HG03442 (cell line): Measurements from ENCODE around the gene TRA2B.

Source experiments
- ATAC-seq: cut with Tn5 transposase; IDR thresholded peaks from one replicate; pipeline ENCODE4 v1.9.1; 2021; ENCODE audit warnings: mild to moderate bottlenecking, moderate library complexity; ENCODE audit not compliant: unreplicated experiment

The TRA2B gene

DNA sequence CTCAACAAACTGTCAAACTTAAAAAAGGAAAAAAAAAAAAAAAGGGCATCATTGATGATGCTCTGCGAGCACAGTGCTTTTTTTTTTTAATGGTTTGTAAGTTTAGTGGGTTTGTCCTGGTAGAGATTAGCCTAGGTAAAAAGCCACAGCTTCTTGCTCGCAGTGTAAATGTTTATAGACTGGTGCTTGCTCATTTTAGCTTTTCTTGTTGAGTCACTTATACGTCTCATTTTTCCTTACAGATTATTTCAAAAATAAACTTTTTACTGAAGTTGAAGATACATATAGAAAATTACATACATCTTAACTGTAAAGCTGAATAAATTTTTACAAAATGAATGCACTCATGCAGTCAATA, 16.5 kb upstream of the TRA2B start:
- no peak for ATAC-seq

DNA sequence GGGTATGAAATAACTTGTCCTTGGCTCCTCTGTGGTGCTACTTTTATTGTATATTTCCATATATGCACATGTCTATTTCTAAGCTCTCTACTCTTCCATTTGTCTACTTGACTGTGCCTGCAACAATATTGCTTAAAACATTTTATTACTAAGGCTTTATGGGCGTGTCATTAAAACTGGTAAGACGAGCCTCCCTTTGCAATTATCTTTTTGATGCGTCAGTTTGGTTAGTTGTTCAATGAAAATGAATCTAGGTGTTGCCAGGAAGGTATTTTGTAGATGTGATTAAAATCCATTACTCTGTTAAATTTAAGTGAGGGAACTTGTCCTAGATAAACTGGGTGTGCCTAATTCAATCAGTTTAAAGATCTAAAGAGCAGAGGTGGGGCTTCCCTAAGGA, 12.9 kb upstream of the TRA2B start:
- no peak for ATAC-seq

DNA sequence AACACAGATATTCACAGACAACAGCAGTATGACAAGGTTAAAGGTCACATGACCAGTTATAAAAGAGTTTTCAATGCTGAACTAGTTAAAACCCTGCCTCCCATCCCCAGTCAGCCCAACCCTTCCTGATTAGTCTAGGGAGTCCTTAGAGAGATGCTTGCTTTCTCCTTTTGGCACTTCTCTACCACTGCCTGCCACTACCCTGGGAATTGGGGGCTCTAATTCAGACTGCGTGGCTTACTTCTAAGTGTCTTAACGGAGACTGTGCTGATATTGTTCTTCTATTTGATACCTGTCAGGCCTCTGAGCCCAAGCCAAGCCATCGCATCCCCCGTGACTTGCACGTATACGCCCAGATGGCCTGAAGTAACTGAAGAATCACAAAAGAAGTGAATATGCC, 11.7 kb upstream of the TRA2B start:
- no peak for ATAC-seq

DNA sequence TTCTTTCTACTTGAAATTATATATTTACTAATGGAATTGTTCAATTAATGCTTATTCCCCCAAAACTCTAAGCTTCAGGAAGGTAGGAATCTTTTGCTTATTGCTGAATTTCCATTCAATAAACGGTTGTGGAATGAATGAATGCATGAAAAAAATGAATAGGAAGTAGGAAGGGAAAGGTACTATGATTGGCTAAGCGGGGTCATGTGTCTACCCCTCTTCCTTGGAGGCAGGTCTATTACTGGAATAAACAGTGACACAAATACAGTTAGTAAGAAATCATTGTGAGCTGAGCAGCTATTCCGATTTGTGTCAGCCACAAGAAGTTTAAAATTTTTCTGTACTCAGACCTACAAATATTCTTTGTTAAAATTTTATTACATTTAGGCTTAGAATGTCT, 10.5 kb upstream of the TRA2B start:
- ATAC-seq = no peak

DNA sequence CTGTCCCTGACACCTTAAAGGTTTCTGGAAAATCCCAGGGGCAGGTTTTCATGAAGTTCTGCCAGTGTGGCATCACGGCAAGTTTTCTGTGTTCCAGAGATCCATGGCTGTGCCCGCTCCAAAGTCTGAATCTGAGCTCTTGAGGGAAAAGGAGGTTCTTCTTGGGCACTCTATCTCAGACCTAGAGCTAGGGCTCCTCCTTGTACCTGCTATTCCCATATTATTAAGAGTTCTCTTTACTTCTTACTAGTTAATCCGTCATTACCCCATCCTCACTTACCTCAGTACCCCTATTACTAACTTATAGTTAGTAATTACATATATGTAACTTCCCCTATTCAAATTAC, 5.9 kb upstream of the TRA2B start:
- no peak for ATAC-seq

DNA sequence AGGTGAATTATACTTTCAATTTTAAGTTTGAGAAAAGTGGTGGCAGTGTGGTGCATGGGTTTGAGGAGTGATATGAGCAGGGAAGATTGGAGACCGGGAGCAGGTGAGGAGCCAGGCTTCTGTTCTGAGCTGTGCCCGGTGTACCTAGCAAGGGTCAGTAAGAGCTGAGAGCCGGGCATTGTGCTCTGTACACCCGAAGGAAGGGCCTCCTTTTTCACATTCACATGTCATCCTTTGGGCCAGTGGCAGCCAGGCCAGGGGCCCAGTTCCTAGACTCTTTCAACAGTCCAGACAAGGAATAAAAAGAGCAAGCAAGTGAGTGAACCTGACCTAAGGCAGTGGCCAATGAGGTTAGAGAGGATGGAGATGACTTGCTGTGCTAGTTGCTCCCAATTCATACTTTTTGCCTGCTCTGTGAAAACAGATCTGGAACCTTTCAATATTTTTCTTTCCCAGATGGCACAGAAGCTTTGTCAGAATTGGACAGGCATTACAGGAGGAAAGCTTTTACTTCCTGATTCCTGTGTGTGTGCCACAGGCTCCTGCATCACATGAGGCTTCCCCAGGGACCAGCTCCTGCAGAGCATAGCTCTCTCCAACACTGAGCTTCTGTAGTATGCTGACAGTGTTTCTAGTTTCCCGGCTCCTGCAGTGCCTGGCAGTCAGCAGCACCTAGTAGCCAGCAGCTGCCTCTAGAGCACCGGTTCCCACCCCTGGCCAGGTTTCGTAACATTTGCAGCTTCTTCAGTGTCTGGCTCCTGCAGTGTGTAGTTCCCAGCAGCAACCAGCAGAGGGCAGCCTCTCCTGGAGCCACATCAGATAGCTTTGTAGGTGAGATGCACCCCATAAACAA, 5.3 kb upstream of the TRA2B start:
- ATAC-seq = peak; percentile 85

GRCh38 chr3:185942396-185942795, 4.6 kb upstream of the TRA2B start:
- ATAC-seq = no peak

DNA sequence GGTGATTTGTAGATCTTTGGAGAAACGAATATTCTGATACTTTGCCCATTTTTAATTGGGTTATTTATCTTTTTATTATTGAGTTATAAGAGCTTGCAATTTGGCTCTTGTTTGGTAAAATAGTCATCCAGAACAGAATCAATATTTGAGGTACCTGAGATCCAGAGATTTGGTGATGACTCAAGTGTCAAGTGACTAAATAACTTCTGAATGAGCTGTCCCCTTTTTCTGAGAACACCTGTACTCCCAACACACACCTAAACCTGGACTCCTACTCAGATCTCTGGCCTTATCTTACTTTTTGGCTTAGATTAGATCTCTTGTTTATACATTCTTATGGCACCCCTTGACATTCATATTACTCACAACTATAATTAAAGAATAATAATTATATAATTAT, 3.1 kb upstream of the TRA2B start:
- no peak for ATAC-seq

DNA sequence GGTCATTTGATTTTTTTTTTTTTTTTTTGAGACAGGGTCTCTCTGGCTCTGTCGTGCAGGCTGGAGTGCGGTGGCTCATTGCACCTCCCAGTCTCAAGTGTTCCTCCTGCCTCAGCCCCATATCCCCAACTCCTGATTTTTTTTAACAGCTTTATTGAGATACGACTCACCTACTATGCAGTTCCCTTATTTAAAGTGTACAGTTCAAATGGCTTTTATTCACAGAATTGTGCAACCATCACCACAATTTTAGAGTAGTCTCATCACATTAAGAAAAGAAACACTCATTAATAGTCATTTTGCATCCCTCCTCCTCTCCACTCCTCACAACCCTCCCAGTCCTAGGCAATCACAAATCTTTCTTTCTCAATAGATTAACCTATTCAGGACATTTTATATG, 1.9 kb upstream of the TRA2B start:
- no peak for ATAC-seq

GRCh38 chr3:185936814-185937688, 763 bp downstream of the TRA2B start:
- ATAC-seq = peak; percentile 38

GRCh38 chr3:185936273-185936629, 1.6 kb downstream of the TRA2B start:
- no peak for ATAC-seq

GRCh38 chr3:185935465-185936272, 2.1 kb downstream of the TRA2B start:
- no peak for ATAC-seq

DNA sequence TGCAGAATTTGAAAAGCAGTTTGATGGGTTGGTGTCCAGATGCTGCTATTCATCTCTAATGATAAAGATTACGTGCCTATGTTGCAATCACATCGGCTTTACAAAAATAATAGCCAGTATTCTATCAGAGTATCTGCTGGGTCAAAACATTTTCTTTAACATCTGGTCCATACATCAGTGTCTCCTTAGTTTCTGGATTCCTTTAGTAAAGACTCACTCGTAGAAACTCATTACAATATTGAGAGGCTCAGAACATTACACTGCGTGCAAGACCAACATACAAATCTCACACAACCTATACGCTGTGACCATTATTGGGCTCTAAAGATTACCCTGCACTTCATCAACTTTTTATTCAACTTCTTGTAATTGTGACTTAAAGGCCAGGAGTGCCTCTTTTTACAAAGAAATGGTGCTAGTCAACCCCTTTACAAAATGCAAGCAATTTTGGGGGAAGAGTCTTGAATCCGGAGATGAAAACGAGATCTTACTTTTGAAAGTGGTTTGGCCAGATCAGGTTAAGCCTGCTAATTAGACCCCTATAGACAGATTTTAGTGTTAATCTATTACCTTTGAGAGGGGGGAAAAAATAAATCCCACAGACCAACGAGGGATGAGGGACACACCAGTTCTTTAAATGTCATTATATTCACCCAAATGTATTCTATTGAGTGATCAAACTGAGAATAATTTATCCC, 2.9 kb downstream of the TRA2B start:
- no peak for ATAC-seq

DNA sequence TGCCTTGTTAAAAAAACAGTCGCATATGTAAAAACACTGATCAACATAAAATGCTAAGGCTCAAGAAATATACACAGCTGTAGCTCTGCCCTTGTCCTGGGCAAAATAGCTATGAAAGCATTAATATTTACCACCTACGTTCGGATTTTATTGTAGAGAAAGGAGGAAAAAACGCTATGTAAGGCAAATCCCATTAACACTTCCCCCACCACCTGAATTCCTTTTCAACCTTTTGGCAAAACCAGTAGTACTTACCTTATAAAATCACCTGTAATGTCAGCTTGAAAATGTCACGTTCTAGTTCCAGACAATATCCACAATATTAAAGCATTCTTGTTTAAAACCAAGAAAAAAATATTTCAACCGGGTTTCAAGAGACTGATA, 3.6 kb downstream of the TRA2B start:
- no peak for ATAC-seq

GRCh38 chr3:185933374-185934173, 4.2 kb downstream of the TRA2B start:
- no peak for ATAC-seq

DNA sequence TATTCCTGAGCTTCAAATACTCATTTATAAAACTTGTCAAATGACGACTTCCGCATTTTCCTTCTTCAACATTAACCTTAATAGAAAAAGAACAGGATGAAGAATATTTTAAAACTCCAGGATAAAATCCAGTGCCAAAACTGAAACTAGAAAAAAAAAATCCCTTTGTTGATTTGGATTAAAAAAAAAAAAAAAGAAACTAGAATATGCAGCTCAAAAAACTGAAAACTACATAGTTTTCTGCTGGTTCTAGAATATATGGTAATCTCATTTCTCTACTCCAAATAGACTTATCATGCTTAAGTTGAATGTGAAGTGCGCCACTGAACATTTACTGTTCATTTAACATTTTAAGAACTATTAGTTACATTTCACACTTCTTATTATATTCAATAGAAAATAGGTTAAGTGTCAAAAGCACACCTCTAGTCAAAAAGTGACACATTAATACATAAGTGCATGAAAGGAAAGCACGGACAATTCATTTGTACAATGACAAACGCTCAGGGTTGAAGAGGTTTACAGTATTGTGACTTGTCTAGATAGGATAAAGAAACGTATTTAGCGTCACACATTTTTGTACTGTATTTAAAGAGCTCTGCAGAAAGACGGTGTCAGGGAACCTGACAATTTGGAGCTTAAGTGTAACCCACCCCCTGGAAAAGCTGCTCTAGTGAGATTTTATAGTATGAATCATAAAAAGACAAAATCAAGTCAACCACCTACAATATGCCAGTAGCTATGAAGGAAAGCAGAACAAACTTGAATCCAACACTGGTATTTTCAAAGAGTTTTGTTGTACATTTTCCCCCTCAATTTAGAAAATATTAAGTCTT, 5.8 kb downstream of the TRA2B start:
- ATAC-seq = no peak

- no peak for ATAC-seq
Measured at GRCh38 chr3:185930393-185931107, 7.3 kb downstream of the TRA2B start.
